HK-2 (cell line): ENCODE measurements around the gene TRIM62.

ENCODE experiments used
- DNase-seq: peaks from one replicate; pipeline ENCODE4 v3.0.0-alpha.2; 2018; ENCODE audit not compliant: unreplicated experiment

The TRIM62 gene

GRCh38 chr1:33098371-33098770 lies 83.5 kb downstream of the TRIM62 start:
- DNase-seq = no peak

DNA sequence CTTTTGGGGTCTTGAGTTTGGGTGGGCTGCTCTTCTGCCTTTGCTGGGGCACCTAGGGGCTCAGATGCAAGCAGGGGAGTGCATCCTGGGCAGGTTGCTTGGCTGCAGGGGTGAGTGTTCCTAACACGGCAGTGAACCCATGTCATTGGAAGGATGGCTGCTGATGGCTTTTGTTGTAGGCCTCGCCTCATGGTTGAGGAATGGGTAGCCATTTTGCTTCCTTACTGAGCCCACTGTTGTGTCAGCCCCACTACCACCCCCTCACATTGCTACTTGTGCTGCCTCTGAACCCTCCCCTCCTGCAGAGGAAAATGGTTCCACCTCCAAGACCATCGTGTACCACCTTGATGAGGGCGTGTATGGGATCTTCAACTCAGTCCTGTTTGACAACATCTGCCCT lies 84.1 kb downstream of the TRIM62 start:
- DNase-seq = no peak

- DNase-seq = no peak
Observed at GRCh38 chr1:33097137-33097611, 84.7 kb downstream of the TRIM62 start.

DNA sequence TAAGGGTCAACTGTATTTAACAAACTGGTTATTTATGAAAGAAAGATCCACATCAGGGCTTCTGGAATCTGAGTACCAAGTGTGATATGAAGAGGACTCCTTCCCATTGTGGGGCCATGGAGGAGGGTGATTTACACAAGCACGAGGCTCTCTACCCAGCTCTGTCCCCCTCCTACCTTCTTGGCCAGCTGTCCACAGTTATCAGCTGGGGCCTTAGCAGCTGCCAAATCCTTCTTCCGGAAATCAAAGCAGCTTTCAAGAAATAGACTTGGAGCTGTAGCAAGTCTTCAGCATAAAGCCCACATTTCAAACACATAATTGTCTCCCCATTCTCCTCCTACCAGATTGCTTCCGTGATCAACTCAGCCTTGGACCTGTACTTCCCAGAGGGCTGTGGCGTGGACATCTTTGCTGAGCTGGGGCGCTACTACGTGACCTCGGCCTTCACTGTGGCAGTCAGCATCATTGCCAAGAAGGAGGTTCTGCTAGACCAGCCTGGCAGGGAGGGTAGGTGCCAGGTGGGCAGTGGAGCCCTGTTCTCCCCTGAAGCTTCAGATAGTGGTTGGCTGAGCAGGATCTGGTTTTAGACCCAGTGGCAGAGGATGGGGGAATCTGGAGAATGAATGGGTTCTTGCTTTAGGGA lies 85.4 kb downstream of the TRIM62 start:
- DNase-seq = no peak
